WTC11 (cell line): ENCODE measurements around the gene HEYL. TPM values are rescaled to one million over a fixed set of nuclear protein-coding genes. Genes with fewer than 3 reads are reported as not detected.
A peak's percentile ranks its signal among the peaks of the same experiment; 100 is the strongest.

Experiments used
- ATF1 ChIP-seq: sonication (generic); formaldehyde crosslinking; IDR thresholded peaks from 2 replicates; pipeline ENCODE4 v1.8.1; 2023; ENCODE audit warnings: mild to moderate bottlenecking, moderate library complexity, missing genetic modification reagents
- CDX4 ChIP-seq: fragments of 250-450 bp; sonication (Bioruptor Pico); IDR thresholded peaks from 2 replicates; pipeline ENCODE4 v1.9.0; 2021; ENCODE audit warnings: moderate library complexity, mild to moderate bottlenecking, inconsistent platforms, borderline replicate concordance
- ETV6 ChIP-seq: sonication (generic); formaldehyde crosslinking; IDR thresholded peaks from 2 replicates; pipeline ENCODE4 v1.8.1; 2022; ENCODE audit warnings: mild to moderate bottlenecking, missing genetic modification reagents
- FOXK1 ChIP-seq: sonication (generic); formaldehyde crosslinking; IDR thresholded peaks from 2 replicates; pipeline ENCODE4 v1.8.0; 2022; ENCODE audit warnings: mild to moderate bottlenecking, moderate library complexity, missing genetic modification reagents
- FOXP1 ChIP-seq: sonication (generic); formaldehyde crosslinking; IDR thresholded peaks from 2 replicates; pipeline ENCODE4 v1.8.0; 2022; ENCODE audit warnings: missing genetic modification reagents, mild to moderate bottlenecking, moderate library complexity, borderline replicate concordance
- GRHL2 ChIP-seq: fragments of 250-450 bp; sonication (Bioruptor Pico); IDR thresholded peaks from 2 replicates; pipeline ENCODE4 v1.8.0; 2022; ENCODE audit warnings: mild to moderate bottlenecking, moderate library complexity; ENCODE audit not compliant: insufficient replicate concordance, severe bottlenecking
- GTF2I ChIP-seq: fragments of 250-450 bp; sonication (Bioruptor Pico); conservative IDR thresholded peaks from 2 replicates; pipeline ENCODE4 v1.4.0; 2021; ENCODE audit warnings: mild to moderate bottlenecking
- HMGA2 ChIP-seq: fragments of 250-450 bp; sonication (Bioruptor Pico); IDR thresholded peaks from 2 replicates; pipeline ENCODE4 v1.4.0; 2021; ENCODE audit warnings: mild to moderate bottlenecking, moderate library complexity
- HMGXB4 ChIP-seq: sonication (generic); formaldehyde crosslinking; IDR thresholded peaks from 2 replicates; pipeline ENCODE4 v1.8.1; 2023; ENCODE audit warnings: mild to moderate bottlenecking, moderate library complexity, missing genetic modification reagents
- IRF1 ChIP-seq: sonication (generic); formaldehyde crosslinking; IDR thresholded peaks from 2 replicates; pipeline ENCODE4 v1.8.0; 2023; ENCODE audit warnings: missing genetic modification reagents
- JUN ChIP-seq: sonication (generic); formaldehyde crosslinking; IDR thresholded peaks from 2 replicates; pipeline ENCODE4 v1.8.0; 2023; ENCODE audit warnings: mild to moderate bottlenecking, missing genetic modification reagents
- MXD4 ChIP-seq: fragments of 250-450 bp; sonication (Bioruptor Pico); IDR thresholded peaks from 2 replicates; pipeline ENCODE4 v1.8.0; 2021; ENCODE audit warnings: mild to moderate bottlenecking, moderate library complexity, borderline replicate concordance
- NR3C1 ChIP-seq: sonication (generic); formaldehyde crosslinking; conservative IDR thresholded peaks from 2 replicates; pipeline ENCODE4 v1.8.1; 2023; ENCODE audit warnings: low read depth, mild to moderate bottlenecking, missing genetic modification reagents
- PRRX2 ChIP-seq: fragments of 250-450 bp; sonication (Bioruptor Pico); IDR thresholded peaks from 2 replicates; pipeline ENCODE4 v1.8.0; 2021; ENCODE audit warnings: mild to moderate bottlenecking
- SP1 ChIP-seq: sonication (generic); formaldehyde crosslinking; conservative IDR thresholded peaks from 2 replicates; pipeline ENCODE4 v1.8.1; 2022; ENCODE audit warnings: missing genetic modification reagents
- TEAD1 ChIP-seq: sonication (generic); formaldehyde crosslinking; IDR thresholded peaks from 2 replicates; pipeline ENCODE4 v1.8.0; 2022; ENCODE audit warnings: mild to moderate bottlenecking, missing genetic modification reagents
- ZNF121 ChIP-seq: sonication (generic); formaldehyde crosslinking; IDR thresholded peaks from 2 replicates; pipeline ENCODE4 v1.8.0; 2023; ENCODE audit warnings: missing genetic modification reagents
- ZNF317 ChIP-seq: sonication (generic); formaldehyde crosslinking; IDR thresholded peaks from 2 replicates; pipeline ENCODE4 v1.8.1; 2023; ENCODE audit warnings: low read depth, mild to moderate bottlenecking, moderate library complexity, missing genetic modification reagents, borderline replicate concordance
- ZNF671 ChIP-seq: fragments of 250-450 bp; sonication (Bioruptor Pico); IDR thresholded peaks from 2 replicates; pipeline ENCODE4 v1.8.0; 2021; ENCODE audit warnings: mild to moderate bottlenecking
- total RNA-seq: library from RNA; stranded (reverse); gene quantifications from 3 replicates; pipeline ENCODE4 v1.2.3, GENCODE V29; 2021
- TF ChIP-seq, protein P1 (sequence below): sonication (generic); formaldehyde crosslinking; IDR thresholded peaks from 2 replicates; pipeline ENCODE4 v1.8.1; 2022; ENCODE audit warnings: missing genetic modification reagents, borderline replicate concordance
- TF ChIP-seq, protein P2 (sequence below): sonication (generic); formaldehyde crosslinking; IDR thresholded peaks from 2 replicates; pipeline ENCODE4 v1.8.1; 2023; ENCODE audit warnings: mild to moderate bottlenecking, missing genetic modification reagents, borderline replicate concordance

The HEYL gene
- total RNA-seq, 1 experiment from 2014 or later, result 2.3 TPM

- TF ChIP-seq CDX4 (CRISPR knock-in tag) (no peak), MXD4 (CRISPR knock-in tag) (no peak), TEAD1 (no peak), HMGA2 (CRISPR knock-in tag) (no peak), ZNF121 (peak; percentile 83), ZNF317 (CRISPR knock-in tag) (no peak), ATF1 (CRISPR knock-in tag) (no peak), FOXK1 (CRISPR knock-in tag) (no peak), ZNF671 (CRISPR knock-in tag) (no peak), SP1 (CRISPR knock-in tag) (peak; percentile 60), HMGXB4 (peak; percentile 94), GTF2I (no peak), GRHL2 (CRISPR knock-in tag) (no peak), NR3C1 (CRISPR knock-in tag) (no peak), PRRX2 (CRISPR knock-in tag) (no peak), FOXP1 (CRISPR knock-in tag) (peak; percentile 23; the same call in 1 of the 2 replicates), ETV6 (CRISPR knock-in tag) (no peak; the same call in 1 of the 2 replicates), IRF1 (no peak), JUN (CRISPR knock-in tag) (no peak)
- TF ChIP-seq, protein P1, sequence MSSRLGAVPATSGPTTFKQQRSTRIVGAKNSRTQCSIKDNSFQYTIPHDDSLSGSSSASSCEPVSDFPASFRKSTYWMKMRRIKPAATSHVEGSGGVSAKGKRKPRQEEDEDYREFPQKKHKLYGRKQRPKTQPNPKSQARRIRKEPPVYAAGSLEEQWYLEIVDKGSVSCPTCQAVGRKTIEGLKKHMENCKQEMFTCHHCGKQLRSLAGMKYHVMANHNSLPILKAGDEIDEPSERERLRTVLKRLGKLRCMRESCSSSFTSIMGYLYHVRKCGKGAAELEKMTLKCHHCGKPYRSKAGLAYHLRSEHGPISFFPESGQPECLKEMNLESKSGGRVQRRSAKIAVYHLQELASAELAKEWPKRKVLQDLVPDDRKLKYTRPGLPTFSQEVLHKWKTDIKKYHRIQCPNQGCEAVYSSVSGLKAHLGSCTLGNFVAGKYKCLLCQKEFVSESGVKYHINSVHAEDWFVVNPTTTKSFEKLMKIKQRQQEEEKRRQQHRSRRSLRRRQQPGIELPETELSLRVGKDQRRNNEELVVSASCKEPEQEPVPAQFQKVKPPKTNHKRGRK (CRISPR knock-in tag), result no peak
- TF ChIP-seq, protein P2, sequence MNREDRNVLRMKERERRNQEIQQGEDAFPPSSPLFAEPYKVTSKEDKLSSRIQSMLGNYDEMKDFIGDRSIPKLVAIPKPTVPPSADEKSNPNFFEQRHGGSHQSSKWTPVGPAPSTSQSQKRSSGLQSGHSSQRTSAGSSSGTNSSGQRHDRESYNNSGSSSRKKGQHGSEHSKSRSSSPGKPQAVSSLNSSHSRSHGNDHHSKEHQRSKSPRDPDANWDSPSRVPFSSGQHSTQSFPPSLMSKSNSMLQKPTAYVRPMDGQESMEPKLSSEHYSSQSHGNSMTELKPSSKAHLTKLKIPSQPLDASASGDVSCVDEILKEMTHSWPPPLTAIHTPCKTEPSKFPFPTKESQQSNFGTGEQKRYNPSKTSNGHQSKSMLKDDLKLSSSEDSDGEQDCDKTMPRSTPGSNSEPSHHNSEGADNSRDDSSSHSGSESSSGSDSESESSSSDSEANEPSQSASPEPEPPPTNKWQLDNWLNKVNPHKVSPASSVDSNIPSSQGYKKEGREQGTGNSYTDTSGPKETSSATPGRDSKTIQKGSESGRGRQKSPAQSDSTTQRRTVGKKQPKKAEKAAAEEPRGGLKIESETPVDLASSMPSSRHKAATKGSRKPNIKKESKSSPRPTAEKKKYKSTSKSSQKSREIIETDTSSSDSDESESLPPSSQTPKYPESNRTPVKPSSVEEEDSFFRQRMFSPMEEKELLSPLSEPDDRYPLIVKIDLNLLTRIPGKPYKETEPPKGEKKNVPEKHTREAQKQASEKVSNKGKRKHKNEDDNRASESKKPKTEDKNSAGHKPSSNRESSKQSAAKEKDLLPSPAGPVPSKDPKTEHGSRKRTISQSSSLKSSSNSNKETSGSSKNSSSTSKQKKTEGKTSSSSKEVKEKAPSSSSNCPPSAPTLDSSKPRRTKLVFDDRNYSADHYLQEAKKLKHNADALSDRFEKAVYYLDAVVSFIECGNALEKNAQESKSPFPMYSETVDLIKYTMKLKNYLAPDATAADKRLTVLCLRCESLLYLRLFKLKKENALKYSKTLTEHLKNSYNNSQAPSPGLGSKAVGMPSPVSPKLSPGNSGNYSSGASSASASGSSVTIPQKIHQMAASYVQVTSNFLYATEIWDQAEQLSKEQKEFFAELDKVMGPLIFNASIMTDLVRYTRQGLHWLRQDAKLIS, result no peak
These were observed at the start of gene HEYL (continued) for GRCh38 chr1:39639305-39640130.
